HS-27A (cell line): Measurements from ENCODE around the gene DCLRE1A.
"Not testable (repeated sequence)": the region's sequence is repeated elsewhere in the genome, so short reads cannot be mapped to it uniquely, and the experiment has no call there.

Source experiments
- DNase-seq: peaks from one replicate; pipeline ENCODE4 v3.0.0-alpha.2; 2012; ENCODE audit warnings: low read depth, missing footprints

DCLRE1A gene

GRCh38 chr10:113858541-113858940 lies 4.7 kb upstream of the DCLRE1A start:
- DNase-seq = no peak

GRCh38 chr10:113857210-113857609 lies 3.3 kb upstream of the DCLRE1A start:
- DNase-seq = no peak

- no peak for DNase-seq
Observed at GRCh38 chr10:113856563-113856962, 2.7 kb upstream of the DCLRE1A start.

- DNase-seq = no peak
Observed at GRCh38 chr10:113854761-113855588, 1.1 kb upstream of the DCLRE1A start.

- no peak for DNase-seq
Observed at GRCh38 chr10:113853578-113854012, 287 bp downstream of the DCLRE1A start.

GRCh38 chr10:113849946-113850345 lies 3.9 kb downstream of the DCLRE1A start:
- no peak for DNase-seq

GRCh38 chr10:113849140-113849803 lies 4.6 kb downstream of the DCLRE1A start:
- no peak for DNase-seq

- DNase-seq = no peak
Observed at GRCh38 chr10:113846036-113846435, 7.8 kb downstream of the DCLRE1A start.

GRCh38 chr10:113843972-113844485 lies 9.9 kb downstream of the DCLRE1A start:
- no peak for DNase-seq

GRCh38 chr10:113842171-113842570 lies 11.7 kb downstream of the DCLRE1A start:
- no peak for DNase-seq

GRCh38 chr10:113828567-113828966 lies 25.3 kb downstream of the DCLRE1A start:
- not testable (repeated sequence) for DNase-seq

- DNase-seq = no peak
Observed at GRCh38 chr10:113825791-113826190, 28.1 kb downstream of the DCLRE1A start.

- no peak for DNase-seq
Observed at GRCh38 chr10:113823389-113823788, 30.5 kb downstream of the DCLRE1A start.

GRCh38 chr10:113822174-113822573 lies 31.7 kb downstream of the DCLRE1A start:
- DNase-seq = no peak

- DNase-seq = not testable (repeated sequence)
Observed at GRCh38 chr10:113821306-113821705, 32.6 kb downstream of the DCLRE1A start.

- DNase-seq = no peak
Observed at GRCh38 chr10:113820507-113820906, 33.4 kb downstream of the DCLRE1A start.

GRCh38 chr10:113819989-113820388 lies 33.9 kb downstream of the DCLRE1A start:
- DNase-seq = no peak

- DNase-seq = not testable (repeated sequence)
Observed at GRCh38 chr10:113814700-113815099, 39.2 kb downstream of the DCLRE1A start.

- no peak for DNase-seq
Observed at GRCh38 chr10:113808168-113808567, 45.7 kb downstream of the DCLRE1A start.

GRCh38 chr10:113806503-113806902 lies 47.4 kb downstream of the DCLRE1A start:
- no peak for DNase-seq

GRCh38 chr10:113802997-113803396 lies 50.9 kb downstream of the DCLRE1A start:
- DNase-seq = no peak

- DNase-seq = no peak
Observed at GRCh38 chr10:113801569-113801968, 52.3 kb downstream of the DCLRE1A start.

GRCh38 chr10:113791691-113792090 lies 62.2 kb downstream of the DCLRE1A start:
- no peak for DNase-seq
